B cell (primary cell): ENCODE measurements around the gene MAML2.

ENCODE experiments used
- EZH2 ChIP-seq: IDR thresholded peaks from 2 replicates; pipeline ENCODE4 v1.6.1; 2012; ENCODE audit warnings: borderline replicate concordance, low read depth, mild to moderate bottlenecking, moderate library complexity, low read length; ENCODE audit not compliant: insufficient read depth, poor library complexity, severe bottlenecking
- TF ChIP-seq, protein P1 (sequence below): fragments of 200-600 bp; IDR thresholded peaks from one replicate; pipeline ENCODE4 v1.8.0; 2022; ENCODE audit warnings: antibody characterized with exemption, mild to moderate bottlenecking

DNA sequence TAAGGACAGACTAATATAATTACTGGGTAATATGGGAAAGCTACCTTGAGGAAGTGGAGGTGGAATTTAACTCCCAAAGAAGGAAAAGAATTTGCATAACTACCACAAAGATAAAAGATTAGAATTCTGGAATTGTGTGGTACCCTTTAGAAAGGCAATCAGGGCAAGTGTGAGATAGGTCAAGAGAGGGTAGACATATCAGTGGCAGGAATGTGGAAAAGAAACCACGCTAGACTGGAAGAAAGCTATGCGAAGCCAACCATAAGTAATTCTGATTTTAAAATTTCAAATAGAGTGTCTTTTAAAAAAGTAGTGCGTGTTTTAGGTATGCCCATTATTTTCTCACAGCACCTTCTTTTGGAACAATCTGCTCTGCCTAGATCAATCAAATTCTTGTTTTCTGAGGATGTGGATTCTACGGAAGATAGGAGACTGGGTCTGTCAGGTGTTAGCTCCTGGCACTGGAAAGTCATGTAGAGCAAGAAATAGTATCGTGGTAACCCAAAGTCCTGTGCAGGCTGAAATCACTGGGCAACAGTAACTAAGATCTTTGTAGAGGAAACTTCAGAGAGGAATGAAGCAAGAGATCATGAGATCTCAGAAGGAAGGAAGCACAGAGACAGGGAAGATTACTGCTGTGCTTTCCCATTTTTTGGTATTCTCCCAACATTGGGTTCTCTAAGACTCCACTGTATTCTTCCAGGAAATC, 307.8 kb downstream of the MAML2 start:
- TF ChIP-seq, protein P1, sequence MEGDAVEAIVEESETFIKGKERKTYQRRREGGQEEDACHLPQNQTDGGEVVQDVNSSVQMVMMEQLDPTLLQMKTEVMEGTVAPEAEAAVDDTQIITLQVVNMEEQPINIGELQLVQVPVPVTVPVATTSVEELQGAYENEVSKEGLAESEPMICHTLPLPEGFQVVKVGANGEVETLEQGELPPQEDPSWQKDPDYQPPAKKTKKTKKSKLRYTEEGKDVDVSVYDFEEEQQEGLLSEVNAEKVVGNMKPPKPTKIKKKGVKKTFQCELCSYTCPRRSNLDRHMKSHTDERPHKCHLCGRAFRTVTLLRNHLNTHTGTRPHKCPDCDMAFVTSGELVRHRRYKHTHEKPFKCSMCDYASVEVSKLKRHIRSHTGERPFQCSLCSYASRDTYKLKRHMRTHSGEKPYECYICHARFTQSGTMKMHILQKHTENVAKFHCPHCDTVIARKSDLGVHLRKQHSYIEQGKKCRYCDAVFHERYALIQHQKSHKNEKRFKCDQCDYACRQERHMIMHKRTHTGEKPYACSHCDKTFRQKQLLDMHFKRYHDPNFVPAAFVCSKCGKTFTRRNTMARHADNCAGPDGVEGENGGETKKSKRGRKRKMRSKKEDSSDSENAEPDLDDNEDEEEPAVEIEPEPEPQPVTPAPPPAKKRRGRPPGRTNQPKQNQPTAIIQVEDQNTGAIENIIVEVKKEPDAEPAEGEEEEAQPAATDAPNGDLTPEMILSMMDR = no peak
- TF ChIP-seq EZH2 = no peak
